ENCODE data around the gene ITGBL1. TPM values are rescaled to one million over a fixed set of nuclear protein-coding genes. Genes with fewer than 3 reads are reported as not detected.

ITGBL1 gene
- total and polyA plus RNA-seq, 5 experiments from 2014 or later = not detected

DNA sequence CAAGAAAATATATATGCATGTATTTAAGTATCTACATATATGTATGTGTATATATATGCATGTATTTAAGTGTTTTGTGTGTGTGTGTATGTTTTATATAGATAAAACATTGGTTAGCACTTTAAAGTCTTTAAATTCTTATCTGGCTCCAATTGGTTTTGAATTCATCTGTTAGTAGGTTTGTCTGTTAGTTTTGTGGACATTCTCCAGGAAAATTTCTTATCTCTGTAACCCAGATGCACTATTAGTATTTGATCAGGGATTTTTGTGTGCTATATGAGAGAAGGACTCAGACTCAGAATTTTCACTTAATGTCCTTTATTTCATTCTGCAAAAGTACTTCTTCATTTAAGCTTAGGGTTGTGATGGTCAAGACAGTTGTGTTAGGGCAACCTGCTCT, 103.1 kb downstream of the ITGBL1 start:
- DNase-seq = no peak
- no peak overlapping the region for H3K4me3 Mint-ChIP-seq
- H3K36me3 Mint-ChIP-seq = no peaks in the 10 kb centered on the region
- H3K4me1 Mint-ChIP-seq = no peaks in the 10 kb centered on the region
- POLR2A ChIA-PET = no interaction called here
- ATAC-seq = no peak
- no peak overlapping the region for H3K27ac Mint-ChIP-seq
- peaks cover 5 to 47% (median 14%) of the 10 kb centered on the region in 5 donors for H3K27me3 Mint-ChIP-seq
- H3K9me3 Mint-ChIP-seq = peaks cover 0 to 2% (median 0%) of the 10 kb centered on the region in 9 donors

DNA sequence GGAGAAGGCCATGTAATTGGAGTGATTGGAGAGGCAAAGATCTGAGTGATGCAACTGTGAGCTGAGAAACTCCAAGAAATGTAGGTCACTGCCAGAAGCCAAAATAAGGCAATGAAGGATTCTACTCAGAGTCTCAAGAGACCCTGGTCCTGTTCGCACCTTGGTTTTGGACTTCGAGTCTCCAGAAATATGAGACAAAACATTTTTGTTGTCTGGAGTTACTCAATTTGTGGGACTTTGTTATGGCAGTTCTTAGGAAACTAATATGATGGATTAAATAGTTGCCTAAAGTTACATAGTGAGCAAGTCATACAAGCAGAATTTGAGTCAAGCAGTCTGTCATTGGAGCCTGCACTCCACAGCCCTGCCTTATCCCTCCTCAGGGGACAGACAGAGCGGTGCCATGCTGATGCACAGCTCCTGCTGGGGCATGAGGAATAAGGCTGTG, 104.2 kb downstream of the ITGBL1 start:
- no peaks in the 10 kb centered on the region for H3K36me3 Mint-ChIP-seq
- H3K27me3 Mint-ChIP-seq = peaks cover 10 to 58% (median 12%) of the 10 kb centered on the region in 5 donors
- DNase-seq = no peak
- no peak overlapping the region for H3K4me3 Mint-ChIP-seq
- ATAC-seq = no peak
- no peaks in the 10 kb centered on the region for H3K4me1 Mint-ChIP-seq
- H3K9me3 Mint-ChIP-seq = no peaks in the 10 kb centered on the region
- POLR2A ChIA-PET = no interaction called here
- no peak overlapping the region for H3K27ac Mint-ChIP-seq

DNA sequence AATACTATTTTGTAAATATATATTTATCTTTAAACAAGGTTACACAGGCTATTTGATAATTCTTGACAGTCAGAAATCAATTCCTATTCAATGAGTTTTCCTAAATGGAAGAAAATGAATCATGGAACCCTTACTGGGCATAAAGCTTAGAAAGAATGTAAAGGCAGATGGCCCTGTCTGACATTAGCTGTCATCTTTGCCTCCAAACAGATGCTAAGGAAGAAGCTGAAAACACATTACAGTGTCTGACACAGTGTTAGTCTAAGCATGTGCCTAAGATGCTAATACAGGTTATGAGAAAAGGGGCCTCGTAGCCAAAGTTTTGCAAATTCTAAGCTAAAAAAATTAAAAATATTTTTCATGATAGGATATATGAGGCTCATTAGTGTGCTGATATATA, 112.8 kb downstream of the ITGBL1 start:
- ATAC-seq (no peak), DNase-seq (no peak)
- Mint-ChIP-seq H3K27ac (no peak overlapping the region), H3K9me3 (no peaks in the 10 kb centered on the region), H3K36me3 (no peaks in the 10 kb centered on the region), H3K4me3 (no peak overlapping the region), H3K27me3 (peaks cover 3 to 21% (median 5%) of the 10 kb centered on the region in 5 donors), H3K4me1 (no peaks in the 10 kb centered on the region)
- POLR2A ChIA-PET = no interaction called here

DNA sequence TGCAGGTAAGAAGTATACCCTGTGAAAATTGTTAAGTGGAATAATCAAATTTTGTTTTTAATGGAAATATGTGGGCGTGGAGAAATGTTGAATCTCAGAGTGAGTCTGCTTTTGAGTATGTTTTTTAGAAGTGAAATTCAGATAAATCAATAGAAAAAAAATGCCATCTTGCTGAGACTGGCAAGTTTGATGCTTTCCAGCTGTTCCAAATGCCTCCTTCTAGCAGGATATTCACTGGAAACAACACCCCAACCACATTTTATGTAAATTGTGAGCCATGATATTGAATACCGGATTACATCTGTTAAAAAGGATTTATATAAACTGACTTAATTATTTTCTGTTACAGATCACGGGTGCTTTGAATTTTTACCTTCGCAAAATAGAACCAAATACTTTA, 115.4 kb downstream of the ITGBL1 start:
- Mint-ChIP-seq H3K27ac (no peak overlapping the region), H3K9me3 (no peaks in the 10 kb centered on the region), H3K36me3 (no peaks in the 10 kb centered on the region), H3K27me3 (peaks cover 0 to 3% (median 1%) of the 10 kb centered on the region in 5 donors), H3K4me3 (no peak overlapping the region), H3K4me1 (no peaks in the 10 kb centered on the region)
- ATAC-seq (no peak), DNase-seq (no peak)
- POLR2A ChIA-PET = no interaction called here

DNA sequence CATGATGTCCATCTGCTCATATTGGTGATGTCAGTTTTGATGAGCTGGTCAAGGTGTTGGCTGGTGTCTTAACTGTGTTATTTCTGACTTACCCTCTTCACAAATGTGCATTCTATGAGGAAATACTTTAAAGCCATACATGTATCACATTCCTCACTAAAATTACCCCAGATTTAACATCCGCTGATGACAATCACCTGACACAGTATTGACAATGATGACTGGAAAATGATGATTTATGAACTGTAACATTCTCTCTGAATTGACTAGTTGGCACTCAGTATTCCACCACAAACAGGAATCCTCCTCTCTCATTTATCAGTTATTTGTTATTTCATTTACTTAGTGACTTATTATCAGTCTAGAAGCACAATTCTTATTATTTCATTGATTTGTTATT, 117.3 kb downstream of the ITGBL1 start:
- Mint-ChIP-seq H3K27me3 (peaks cover 0 to 5% (median 1%) of the 10 kb centered on the region in 5 donors), H3K9me3 (no peaks in the 10 kb centered on the region), H3K4me3 (no peak overlapping the region)

DNA sequence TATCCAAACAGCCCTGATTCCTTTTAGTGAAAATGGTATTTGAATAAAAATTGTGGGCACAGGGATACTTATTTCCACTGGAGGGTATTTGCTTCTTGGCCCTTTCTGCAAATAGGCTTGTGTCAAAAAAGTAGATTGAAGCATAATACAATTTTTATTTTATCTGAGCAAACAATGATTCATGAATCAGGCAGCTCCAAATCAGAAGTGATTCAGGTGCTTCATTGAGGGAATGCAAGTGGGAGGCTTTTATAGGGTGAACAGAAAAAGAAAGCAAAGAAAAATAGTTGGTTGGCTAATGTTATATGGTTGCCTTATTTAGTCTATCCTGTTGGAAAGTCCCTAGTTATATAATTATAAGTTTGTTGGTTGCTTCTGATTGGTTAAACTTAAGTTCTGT, 117.9 kb downstream of the ITGBL1 start:
- Mint-ChIP-seq H3K4me1 (peaks cover 0 to 1% (median 0%) of the 10 kb centered on the region in 4 donors), H3K27ac (no peak overlapping the region), H3K27me3 (peaks cover 0 to 5% (median 1%) of the 10 kb centered on the region in 5 donors), H3K36me3 (no peaks in the 10 kb centered on the region), H3K9me3 (no peaks in the 10 kb centered on the region), H3K4me3 (no peak overlapping the region)
- POLR2A ChIA-PET = no interaction called here
- DNase-seq = no peak
- ATAC-seq = no peak

More for the DNA sequence above, 117.3 kb downstream of the ITGBL1 start:
- H3K27ac Mint-ChIP-seq = no peak overlapping the region
- ATAC-seq (no peak), DNase-seq (no peak)
- POLR2A ChIA-PET = no interaction called here
- H3K36me3 Mint-ChIP-seq = no peaks in the 10 kb centered on the region
- peaks cover 0 to 1% (median 0%) of the 10 kb centered on the region in 4 donors for H3K4me1 Mint-ChIP-seq

DNA sequence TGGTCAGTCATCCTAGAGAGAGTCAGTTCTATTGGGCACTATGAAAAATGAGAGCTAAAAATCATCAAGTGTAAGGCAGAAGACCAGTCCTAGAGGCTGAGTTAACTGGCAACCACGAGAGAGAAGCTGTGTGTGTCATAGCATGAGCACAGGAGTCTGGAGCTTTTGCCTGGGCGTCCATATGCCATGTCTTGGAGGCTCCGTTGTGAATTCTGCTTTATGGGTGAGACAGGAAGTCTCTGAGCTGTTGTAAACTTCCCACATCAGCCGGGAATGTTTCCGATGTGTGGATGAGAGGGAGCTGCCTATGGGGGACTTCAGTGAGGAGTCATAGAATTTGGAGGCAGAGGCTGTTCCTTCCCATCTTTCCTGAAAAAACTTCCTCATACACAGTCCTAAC, 120.0 kb downstream of the ITGBL1 start:
- Mint-ChIP-seq H3K4me3 (no peak overlapping the region), H3K36me3 (no peaks in the 10 kb centered on the region), H3K27ac (no peak overlapping the region), H3K27me3 (peaks cover 0 to 5% (median 1%) of the 10 kb centered on the region in 5 donors), H3K4me1 (peaks cover 0 to 1% (median 0%) of the 10 kb centered on the region in 4 donors), H3K9me3 (no peaks in the 10 kb centered on the region)
- POLR2A ChIA-PET = no interaction called here
- DNase-seq (no peak), ATAC-seq (no peak)

DNA sequence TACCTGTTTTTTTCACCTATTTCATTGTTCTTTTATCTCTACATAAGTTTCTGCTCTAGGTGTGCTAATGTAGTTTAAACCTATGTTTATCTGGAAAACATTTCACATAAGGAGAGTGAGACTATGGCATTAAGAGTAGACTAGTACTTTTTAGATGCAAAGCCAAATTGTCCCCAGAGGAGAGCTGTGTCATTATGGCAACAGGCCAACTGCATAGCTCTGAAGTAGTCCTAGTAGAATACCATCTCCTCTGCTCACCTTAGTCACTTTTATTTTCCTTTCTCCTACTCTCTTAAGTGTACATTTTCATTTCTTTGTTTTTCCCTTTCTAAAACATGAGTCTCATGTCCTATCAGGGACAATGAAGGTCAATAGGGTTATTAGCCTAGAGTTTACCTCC, 123.1 kb downstream of the ITGBL1 start:
- Mint-ChIP-seq H3K27me3 (peaks cover 0 to 10% (median 1%) of the 10 kb centered on the region in 5 donors), H3K36me3 (no peaks in the 10 kb centered on the region), H3K9me3 (no peaks in the 10 kb centered on the region), H3K4me1 (peaks cover 0 to 1% (median 0%) of the 10 kb centered on the region in 4 donors), H3K4me3 (no peak overlapping the region), H3K27ac (no peak overlapping the region)
- ATAC-seq (no peak), DNase-seq (no peak)
- POLR2A ChIA-PET = no interaction called here

DNA sequence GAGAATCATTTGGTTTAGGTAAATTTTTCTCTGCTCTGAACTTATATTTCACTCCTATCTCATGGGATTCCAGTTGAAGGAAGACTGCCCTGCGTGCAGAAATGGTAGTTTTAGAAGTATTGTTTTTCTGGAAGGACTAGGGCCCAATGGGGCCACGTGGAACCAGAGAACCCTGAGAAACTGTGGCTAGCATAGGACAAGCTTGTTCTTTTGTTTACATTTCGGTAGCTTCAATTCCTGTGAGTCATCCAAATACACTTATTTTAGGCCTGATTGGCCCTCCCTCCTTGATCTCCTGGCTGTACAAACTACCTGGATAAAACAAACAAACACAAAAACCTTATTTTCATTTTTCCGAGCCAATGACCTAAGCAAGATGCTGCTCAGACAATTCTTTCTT, 124.0 kb downstream of the ITGBL1 start:
- DNase-seq (no peak), ATAC-seq (no peak)
- Mint-ChIP-seq H3K27me3 (peaks cover 0 to 7% (median 1%) of the 10 kb centered on the region in 5 donors), H3K27ac (no peak overlapping the region), H3K9me3 (no peaks in the 10 kb centered on the region), H3K4me3 (no peak overlapping the region), H3K36me3 (no peaks in the 10 kb centered on the region), H3K4me1 (peaks cover 0 to 1% (median 0%) of the 10 kb centered on the region in 4 donors)
- POLR2A ChIA-PET = no interaction called here

DNA sequence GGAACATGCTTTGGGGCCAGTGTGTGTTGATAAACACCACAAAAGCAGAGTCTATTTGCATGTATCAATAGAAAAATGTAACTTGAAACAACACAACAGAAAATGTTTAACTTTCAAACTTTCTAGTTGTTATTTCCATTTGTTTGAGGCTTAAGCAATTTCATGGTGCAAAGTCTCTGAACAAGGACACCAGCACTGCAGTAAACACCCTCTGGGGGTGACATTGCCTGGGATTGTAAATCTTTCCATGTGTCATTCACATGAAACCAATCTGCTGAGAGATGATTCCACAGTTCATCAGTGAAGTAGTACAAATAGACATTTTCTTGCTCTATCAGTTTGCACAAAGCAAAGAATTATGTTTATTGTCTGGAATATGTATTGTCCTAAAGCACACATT, 124.5 kb downstream of the ITGBL1 start:
- H3K9me3 Mint-ChIP-seq = no peaks in the 10 kb centered on the region
- H3K4me3 Mint-ChIP-seq = no peak overlapping the region
- H3K27ac Mint-ChIP-seq = no peak overlapping the region
- peaks cover 0 to 7% (median 1%) of the 10 kb centered on the region in 5 donors for H3K27me3 Mint-ChIP-seq
- peaks cover 0 to 1% (median 0%) of the 10 kb centered on the region in 4 donors for H3K4me1 Mint-ChIP-seq
- DNase-seq (no peak), ATAC-seq (no peak)
- POLR2A ChIA-PET = no interaction called here
- H3K36me3 Mint-ChIP-seq = no peaks in the 10 kb centered on the region

DNA sequence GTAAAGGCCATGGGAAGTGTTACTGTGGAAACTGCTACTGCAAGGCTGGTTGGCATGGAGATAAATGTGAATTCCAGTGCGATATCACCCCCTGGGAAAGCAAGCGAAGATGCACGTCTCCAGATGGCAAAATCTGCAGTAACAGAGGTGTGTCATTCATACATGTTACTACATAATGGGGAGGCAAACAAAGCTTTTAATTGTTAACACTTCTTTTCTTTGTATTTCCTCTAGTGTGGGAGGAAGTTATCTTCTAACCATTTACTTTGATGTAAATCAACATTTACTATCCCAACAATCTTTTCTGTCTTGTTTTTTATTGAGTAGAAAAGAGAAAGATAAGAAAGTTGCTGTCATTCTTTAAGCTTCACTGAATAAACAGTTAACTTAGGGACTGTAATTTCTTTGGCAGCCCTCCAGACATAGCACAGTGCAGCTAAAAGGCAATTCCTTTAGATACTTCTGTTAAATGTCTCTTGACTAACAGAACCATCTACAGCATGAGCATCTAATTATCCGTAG, 126.9 kb downstream of the ITGBL1 start:
- H3K27ac Mint-ChIP-seq = peak overlapping the region in 1 of 10 donors; percentile 2
- no peak for ATAC-seq
- no peak for DNase-seq
- H3K4me3 Mint-ChIP-seq = no peak overlapping the region
- H3K9me3 Mint-ChIP-seq = no peaks in the 10 kb centered on the region
- POLR2A ChIA-PET = no interaction called here
- H3K27me3 Mint-ChIP-seq = peaks cover 1 to 12% (median 6%) of the 10 kb centered on the region in 5 donors
- no peaks in the 10 kb centered on the region for H3K36me3 Mint-ChIP-seq
- H3K4me1 Mint-ChIP-seq = no peaks in the 10 kb centered on the region

DNA sequence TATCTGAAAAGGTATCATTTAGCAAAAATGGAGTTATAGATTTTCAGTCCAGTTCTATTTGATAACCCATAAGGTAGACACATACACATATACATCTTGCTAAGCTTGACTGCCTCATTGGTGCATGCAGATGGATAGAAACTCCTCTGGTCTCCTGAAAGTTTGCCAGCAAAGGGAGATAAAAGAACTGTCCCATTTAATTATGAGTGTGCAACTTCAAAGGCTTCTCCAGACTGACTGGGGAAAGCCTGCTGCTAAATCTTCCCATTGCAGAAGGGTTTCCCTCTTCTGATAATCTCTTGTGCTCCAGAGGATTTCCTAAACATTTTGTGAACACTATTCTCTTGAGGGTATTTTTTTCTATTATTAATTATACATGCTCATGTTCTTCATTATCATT, 131.9 kb downstream of the ITGBL1 start:
- Mint-ChIP-seq H3K4me1 (no peaks in the 10 kb centered on the region), H3K4me3 (no peak overlapping the region), H3K27ac (no peak overlapping the region), H3K27me3 (peaks cover 9 to 18% (median 14%) of the 10 kb centered on the region in 5 donors), H3K9me3 (no peaks in the 10 kb centered on the region), H3K36me3 (no peaks in the 10 kb centered on the region)
- ATAC-seq = no peak
- no peak for DNase-seq
- POLR2A ChIA-PET = no interaction called here

DNA sequence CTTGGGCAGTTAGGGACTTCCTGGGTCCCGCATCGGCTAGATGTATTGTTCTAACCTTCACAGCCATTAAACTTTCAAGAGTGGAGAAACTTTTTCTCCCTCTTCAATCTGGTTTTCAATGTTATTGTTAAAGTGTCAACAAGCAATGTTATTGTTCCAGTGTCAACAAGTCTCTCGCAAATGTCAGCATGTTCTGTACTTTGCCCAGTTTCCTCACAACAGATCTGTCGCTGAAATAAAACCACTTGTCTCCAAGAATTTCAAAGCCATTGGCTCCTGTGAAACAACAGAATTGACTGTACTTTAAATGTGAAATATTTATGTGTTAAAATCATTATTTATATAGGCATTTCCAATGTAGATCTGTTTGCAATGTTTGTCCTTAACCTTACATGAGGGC, 138.0 kb downstream of the ITGBL1 start:
- POLR2A ChIA-PET = no interaction called here
- H3K4me1 Mint-ChIP-seq = no peaks in the 10 kb centered on the region
- no peak overlapping the region for H3K27ac Mint-ChIP-seq
- DNase-seq (no peak), ATAC-seq (no peak)
- peaks cover 0 to 11% (median 0%) of the 10 kb centered on the region in 9 donors for H3K9me3 Mint-ChIP-seq
- peaks cover 3 to 8% (median 4%) of the 10 kb centered on the region in 5 donors for H3K27me3 Mint-ChIP-seq
- no peaks in the 10 kb centered on the region for H3K36me3 Mint-ChIP-seq
- H3K4me3 Mint-ChIP-seq = no peak overlapping the region

DNA sequence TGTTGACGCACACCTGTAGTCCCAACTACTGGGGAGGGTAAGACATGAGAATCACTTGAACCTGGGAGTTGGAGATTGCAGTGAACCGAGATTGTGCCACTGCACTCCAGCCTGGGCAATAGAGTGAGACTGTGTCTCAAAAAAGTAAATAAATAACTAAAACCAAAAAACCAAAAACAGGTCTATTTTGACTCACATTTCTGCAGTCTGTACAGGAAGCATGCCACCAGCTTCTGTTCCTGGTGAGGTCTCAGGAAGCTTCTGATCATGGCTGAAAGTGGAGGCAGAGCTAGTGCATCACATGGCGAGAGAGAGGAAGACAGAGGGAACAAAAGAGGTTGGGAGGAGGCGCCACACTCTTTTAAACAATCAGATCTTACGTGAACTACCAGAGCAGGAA, 142.5 kb downstream of the ITGBL1 start:
- peaks cover 0 to 11% (median 0%) of the 10 kb centered on the region in 9 donors for H3K9me3 Mint-ChIP-seq
- peaks cover 0 to 2% (median 0%) of the 10 kb centered on the region in 5 donors for H3K27me3 Mint-ChIP-seq
- no peak overlapping the region for H3K4me3 Mint-ChIP-seq
- no peak overlapping the region for H3K27ac Mint-ChIP-seq
- POLR2A ChIA-PET = no interaction called here
- H3K4me1 Mint-ChIP-seq = no peaks in the 10 kb centered on the region
- ATAC-seq (no peak), DNase-seq (no peak)
- no peaks in the 10 kb centered on the region for H3K36me3 Mint-ChIP-seq

Data from naive thymus-derived CD8-positive, alpha-beta T cell (primary cell).